ENCODE data around the gene BATF3. TPM values are rescaled to one million over a fixed set of nuclear protein-coding genes. Genes with fewer than 3 reads are reported as not detected.
"Not testable (repeated sequence)": the region's sequence is repeated elsewhere in the genome, so short reads cannot be mapped to it uniquely, and the experiment has no call there.

The BATF3 gene
- total RNA-seq, 4 donors from 2014 or later: 0.38 to 5.1 TPM; not detected in 2

DNA sequence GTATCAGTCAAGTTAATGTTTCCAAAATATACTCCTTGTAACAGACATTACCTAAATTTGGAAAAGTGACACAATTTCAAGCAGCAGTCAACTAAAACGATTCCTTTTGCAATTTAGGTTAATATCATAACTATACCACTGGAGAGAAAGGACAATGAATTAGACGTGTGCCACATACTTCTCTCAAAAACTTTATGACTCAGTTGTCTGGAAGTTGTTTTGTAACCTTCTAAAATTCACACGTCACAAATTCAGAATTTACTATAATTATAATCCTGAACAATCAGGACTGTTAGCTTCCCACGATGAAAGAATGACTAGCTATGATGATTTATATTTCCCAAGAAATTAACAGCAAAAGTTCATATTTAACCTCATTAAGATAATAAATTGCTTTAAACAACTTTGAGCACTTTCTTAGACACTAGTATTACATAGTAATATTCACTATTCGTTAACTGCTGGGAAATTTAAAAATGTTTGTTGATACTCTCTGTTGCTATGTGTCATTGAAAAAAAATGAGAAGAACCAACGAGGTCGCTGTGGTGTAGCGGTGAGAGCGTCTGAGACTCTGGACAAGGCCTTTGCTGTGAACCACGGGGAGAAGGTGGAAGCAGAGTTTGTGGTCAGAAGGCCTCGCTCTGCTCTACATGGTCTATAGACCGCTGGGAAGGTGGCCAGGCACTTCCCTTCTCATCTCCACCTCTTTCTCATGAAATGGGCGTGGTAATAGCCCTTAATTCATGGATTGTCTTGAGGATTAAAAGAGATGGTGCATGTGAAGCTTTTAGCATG lies 27.9 kb upstream of the BATF3 start:
- ATAC-seq: no peak
- H3K4me3 ChIP-seq: no peak overlapping the region
- H3K27ac ChIP-seq: no peak overlapping the region
- intact Hi-C loops (cut with DNase I; ENCODE audit: low total_unique reads) (no loop called here), in situ Hi-C loops (cut with MboI; ENCODE audit: low sequenced_read_pairs in 4 of 4) (no loop called here)
- DNase-seq: no peak
- no peaks in the 10 kb centered on the region for H3K27me3 ChIP-seq
- H3K4me1 ChIP-seq: no peaks in the 10 kb centered on the region
- no peak for TF ChIP-seq CTCF (IDR thresholded peaks at IDR 0.05 in 4 of 5, conservative IDR thresholded peaks at IDR 0.05 in 1 of 5)
- H3K36me3 ChIP-seq: no peaks in the 10 kb centered on the region
- H3K9me3 ChIP-seq: no peaks in the 10 kb centered on the region

DNA sequence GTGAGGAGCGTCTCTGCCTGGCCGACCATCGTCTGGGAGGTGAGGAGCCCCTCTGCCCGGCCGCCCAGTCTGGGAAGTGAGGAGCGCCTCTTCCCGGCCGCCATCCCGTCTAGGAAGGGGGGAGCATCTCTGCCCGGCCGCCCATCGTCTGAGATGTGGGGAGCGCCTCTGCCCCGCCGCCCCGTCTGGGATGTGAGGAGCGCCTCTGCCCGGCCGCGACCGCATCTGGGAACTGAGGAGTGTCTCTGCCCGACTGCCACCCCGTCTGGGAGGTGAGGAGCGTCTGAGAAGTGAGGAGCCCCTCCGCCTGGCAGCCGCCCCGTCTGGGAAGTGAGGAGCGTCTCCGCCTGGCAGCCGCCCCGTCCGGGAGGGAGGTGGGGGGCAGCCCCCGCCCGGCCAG lies 25.0 kb upstream of the BATF3 start:
- in situ Hi-C loops (cut with MboI; ENCODE audit: low sequenced_read_pairs in 4 of 4): not testable (repeated sequence)

DNA sequence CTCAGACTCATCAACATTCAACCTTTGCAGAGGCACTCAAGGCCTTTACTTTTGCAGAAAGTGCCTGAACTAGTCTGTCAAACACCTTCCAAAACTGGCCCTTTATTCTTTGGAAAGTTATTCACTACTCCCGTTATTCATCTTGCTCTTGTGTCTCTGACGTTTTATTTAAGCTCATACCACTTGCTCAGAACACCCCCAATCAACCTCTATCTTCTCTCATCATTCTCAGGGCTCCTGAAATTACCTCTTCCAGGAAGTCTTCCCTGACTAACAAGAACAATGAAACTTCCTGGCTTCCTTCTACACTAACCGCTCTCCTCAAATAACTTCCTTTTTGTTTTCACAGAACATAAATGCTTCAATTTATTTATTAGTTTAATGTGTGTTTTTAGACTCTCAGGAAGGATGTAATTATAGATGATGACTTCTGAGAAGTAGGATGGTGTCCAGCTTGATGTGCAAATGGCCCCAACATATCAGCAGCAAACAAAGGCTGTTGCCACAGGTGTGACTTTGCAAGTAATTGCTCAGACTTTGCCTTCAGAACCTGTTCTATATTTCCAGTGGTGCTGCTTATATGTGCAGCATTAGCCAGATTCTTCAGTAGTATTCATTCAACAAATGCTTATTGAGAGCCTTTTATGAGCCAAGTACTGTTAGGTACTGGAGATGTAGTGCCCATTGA lies 22.8 kb upstream of the BATF3 start:
- no peak overlapping the region for H3K27ac ChIP-seq
- in situ Hi-C loops (cut with MboI; ENCODE audit: low sequenced_read_pairs in 4 of 4) (no loop called here), intact Hi-C loops (cut with DNase I; ENCODE audit: low total_unique reads) (no loop called here)
- no peak overlapping the region for H3K4me3 ChIP-seq
- H3K4me1 ChIP-seq: no peaks in the 10 kb centered on the region
- no peaks in the 10 kb centered on the region for H3K9me3 ChIP-seq
- no peaks in the 10 kb centered on the region for H3K36me3 ChIP-seq
- TF ChIP-seq CTCF (IDR thresholded peaks at IDR 0.05 in 4 of 5, conservative IDR thresholded peaks at IDR 0.05 in 1 of 5) (no peak), POLR2A (IDR thresholded peaks at IDR 0.05) (no peak)
- DNase-seq (no peak), ATAC-seq (no peak)
- H3K27me3 ChIP-seq: peaks cover 0 to 3% (median 0%) of the 10 kb centered on the region in 3 donors

More for the DNA sequence above, 25.0 kb upstream of the BATF3 start:
- intact Hi-C loops (cut with DNase I; ENCODE audit: low total_unique reads); H3K36me3 ChIP-seq; H3K27ac ChIP-seq; H3K9me3 ChIP-seq; H3K27me3 ChIP-seq; H3K4me1 ChIP-seq; ATAC-seq; DNase-seq; H3K4me3 ChIP-seq: not testable (repeated sequence)

DNA sequence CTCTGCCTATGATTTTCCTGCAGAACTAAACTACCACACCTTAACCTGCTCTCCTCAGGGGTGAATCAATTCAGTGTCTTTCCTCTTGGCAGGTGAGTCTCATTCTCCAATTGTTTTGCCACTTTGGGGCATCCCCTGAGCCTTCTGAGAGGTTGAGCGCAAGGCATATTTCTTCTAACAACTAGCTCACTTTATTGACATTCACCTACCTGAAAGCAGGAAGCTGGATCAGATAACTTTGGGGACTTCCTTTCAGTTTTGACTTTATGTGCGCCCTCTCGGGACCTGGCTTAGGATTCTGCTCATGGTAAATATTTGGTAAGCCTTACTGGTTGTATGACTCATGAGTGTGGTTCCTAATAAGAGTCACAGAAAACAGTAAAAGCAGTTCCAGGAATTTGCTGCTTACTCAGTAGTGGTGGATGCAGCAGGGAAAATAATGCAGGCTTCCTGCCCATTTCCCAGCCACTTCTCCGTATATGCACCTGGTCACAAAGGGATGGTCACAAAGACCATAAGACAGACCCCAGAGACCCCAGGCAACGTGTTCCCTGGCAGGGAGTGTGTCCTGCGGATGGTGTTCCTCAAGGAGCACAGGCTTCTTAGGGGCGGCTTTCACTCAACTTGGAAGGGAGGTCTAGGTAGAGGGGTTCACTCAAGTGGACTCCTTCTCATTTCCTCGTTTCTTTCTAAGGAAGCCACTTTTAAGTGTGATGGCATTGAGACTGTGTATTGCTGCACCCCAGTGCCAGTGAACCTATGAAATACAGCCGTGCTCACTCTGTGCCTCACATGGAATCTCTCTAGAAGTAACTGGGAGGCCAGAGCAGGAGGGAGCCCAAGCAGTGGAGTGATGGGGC lies 22.0 kb upstream of the BATF3 start:
- Histone ChIP-seq H3K27me3 (peaks cover 0 to 3% (median 0%) of the 10 kb centered on the region in 3 donors), H3K4me3 (no peak overlapping the region), H3K9me3 (no peaks in the 10 kb centered on the region), H3K36me3 (no peaks in the 10 kb centered on the region), H3K27ac (no peak overlapping the region), H3K4me1 (no peaks in the 10 kb centered on the region)
- intact Hi-C loops (cut with DNase I; ENCODE audit: low total_unique reads): no loop called here
- DNase-seq: no peak
- TF ChIP-seq CTCF (IDR thresholded peaks at IDR 0.05 in 4 of 5, conservative IDR thresholded peaks at IDR 0.05 in 1 of 5): no peak
- TF ChIP-seq POLR2A (IDR thresholded peaks at IDR 0.05): no peak
- in situ Hi-C loops (cut with MboI; ENCODE audit: low sequenced_read_pairs in 4 of 4): no loop called here
- ATAC-seq: no peak

DNA sequence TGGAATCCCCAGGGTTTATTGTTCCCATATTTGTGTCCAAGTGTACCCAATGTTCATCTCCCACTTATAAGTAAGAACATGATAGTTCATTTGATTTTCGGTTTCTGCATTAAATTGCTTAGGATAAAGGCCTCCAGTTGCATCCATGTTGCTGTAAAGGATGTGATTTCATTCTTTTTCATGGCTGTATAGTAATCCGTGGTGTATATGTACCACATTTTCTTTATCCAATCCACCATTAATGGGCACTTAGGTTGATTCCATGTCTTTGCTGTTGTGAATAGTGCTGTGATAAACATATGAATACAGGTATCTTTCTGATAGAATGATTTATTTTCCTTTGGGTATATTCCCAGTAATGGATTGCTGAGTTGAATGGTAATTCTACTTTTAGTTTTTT lies 20.0 kb upstream of the BATF3 start:
- TF ChIP-seq CTCF (IDR thresholded peaks at IDR 0.05 in 4 of 5, conservative IDR thresholded peaks at IDR 0.05 in 1 of 5) (no peak), POLR2A (IDR thresholded peaks at IDR 0.05) (no peak)
- no peak overlapping the region for H3K27ac ChIP-seq
- no peaks in the 10 kb centered on the region for H3K9me3 ChIP-seq
- H3K4me1 ChIP-seq: no peaks in the 10 kb centered on the region
- no peaks in the 10 kb centered on the region for H3K36me3 ChIP-seq
- intact Hi-C loops (cut with DNase I; ENCODE audit: low total_unique reads): no loop called here
- ATAC-seq (no peak), DNase-seq (no peak)
- peaks cover 0 to 3% (median 0%) of the 10 kb centered on the region in 3 donors for H3K27me3 ChIP-seq
- no peak overlapping the region for H3K4me3 ChIP-seq
- in situ Hi-C loops (cut with MboI; ENCODE audit: low sequenced_read_pairs in 4 of 4): no loop called here

All from gastrocnemius medialis (tissue), 4 donors.